Panc1 (cell line): ENCODE measurements around the gene MARCHF2.
"Not testable (repeated sequence)": the region's sequence is repeated elsewhere in the genome, so short reads cannot be mapped to it uniquely, and the experiment has no call there.

Experiments
- CTCF ChIP-seq: fragments of 450-650 bp; IDR thresholded peaks from 2 replicates; pipeline ENCODE4 v1.5.1; 2017; ENCODE audit warnings: mild to moderate bottlenecking
- POLR2AphosphoS5 ChIP-seq: IDR thresholded peaks from 2 replicates; pipeline ENCODE4 v1.6.1; 2012; ENCODE audit warnings: mild to moderate bottlenecking, low read depth, low read length, moderate library complexity
- REST ChIP-seq, 2 experiments: IDR thresholded peaks; 2 replicates each; pipeline ENCODE4 v1.6.1; 2011 to 2012; ENCODE audit warnings: low read depth in 2 of 2, control low read depth in 1 of 2, low read length in 1 of 2, mild to moderate bottlenecking in 1 of 2, moderate library complexity in 1 of 2; ENCODE audit not compliant: insufficient read depth in 1 of 2

DNA sequence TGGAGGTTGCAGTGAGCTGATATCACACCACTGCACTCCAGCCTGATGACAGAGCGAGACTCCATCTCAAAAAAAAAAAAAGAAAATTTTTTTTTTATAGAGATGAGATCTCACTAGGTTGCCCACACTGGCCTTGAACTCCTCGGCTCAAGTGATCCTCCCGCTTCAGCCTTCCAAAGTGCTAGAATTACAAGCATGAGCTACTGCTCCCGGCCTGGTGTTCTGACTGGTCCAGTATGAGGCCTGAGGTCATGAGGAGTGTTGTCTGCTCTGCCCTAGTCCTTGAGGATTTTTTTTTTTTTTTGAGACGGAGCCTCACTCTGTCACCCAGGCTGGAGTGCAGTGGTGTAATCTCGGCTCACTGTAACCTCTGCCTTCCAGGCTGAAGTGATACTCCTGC is 12.2 kb downstream of the MARCHF2 start:
- TF ChIP-seq CTCF; POLR2AphosphoS5; REST (IDR thresholded peaks at IDR 0.05; ENCODE audit: insufficient read depth in 1 of 2, low read depth in 2 of 2, low read length in 1 of 2): not testable (repeated sequence)
